Liver (tissue), 3 donors: Measurements from ENCODE around the gene TEKTIP1.

Source experiments
- CTCF ChIP-seq: fragments of 150-350 bp; IDR thresholded peaks from 2 replicates; pipeline ENCODE4 v1.5.1; 2017; ENCODE audit warnings: improper control_type of control experiment, low read depth, low read length; ENCODE audit not compliant: missing input control
- EGR1 ChIP-seq, 2 donors: IDR thresholded peaks; 2 replicates each; pipeline ENCODE4 v1.6.1; 2016 to 2018; ENCODE audit warnings: antibody characterized with exemption in 2 of 2, low read depth in 2 of 2
- FOXA1 ChIP-seq: IDR thresholded peaks from 2 replicates; pipeline ENCODE4 v1.6.1; 2016; ENCODE audit warnings: antibody characterized with exemption
- REST ChIP-seq: IDR thresholded peaks from 2 replicates; pipeline ENCODE4 v1.6.1; 2016; ENCODE audit warnings: antibody characterized with exemption, mild to moderate bottlenecking
- RXRA ChIP-seq, 2 donors: IDR thresholded peaks; 2 replicates each; pipeline ENCODE4 v1.6.1; 2017 to 2018; ENCODE audit warnings: antibody characterized with exemption in 2 of 2, mild to moderate bottlenecking in 1 of 2
- SP1 ChIP-seq: IDR thresholded peaks from 2 replicates; pipeline ENCODE4 v1.6.1; 2018; ENCODE audit warnings: antibody characterized with exemption, mild to moderate bottlenecking
- YY1 ChIP-seq: IDR thresholded peaks from 2 replicates; pipeline ENCODE4 v1.6.1; 2016; ENCODE audit warnings: antibody characterized with exemption, mild to moderate bottlenecking
- ZBTB33 ChIP-seq: IDR thresholded peaks from 2 replicates; pipeline ENCODE4 v1.6.1; 2016; ENCODE audit warnings: antibody characterized with exemption
- donor health status: healthy.
- donor health status: healthy.

- TF ChIP-seq CTCF (no peak), SP1 (no peak), ZBTB33 (no peak), YY1 (no peak), EGR1 (IDR thresholded peaks at IDR 0.05; ENCODE audit: low read depth in 2 of 2) (no peak), FOXA1 (no peak), REST (peak; percentile 32), RXRA (IDR thresholded peaks at IDR 0.05) (peak; percentile 14 to 59)
These were observed 21.3 kb upstream of the TEKTIP1 start for GRCh38 chr19:3517638-3518037.
